Hypothalamus (tissue), 51 donors: Measurements from ENCODE around the gene CLCF1.
A peak's percentile ranks its signal among the peaks of the same experiment; 100 is the strongest.

Experiments
- DNase-seq, 51 donors: peaks; one replicate each; lab custom pipeline; 2025; lab: John Stamatoyannopoulos, UW

The CLCF1 gene

GRCh38 chr11:67365736-67366444, 7.5 kb downstream of the CLCF1 start:
- peak in 1 of 51 donors; percentile 23 for DNase-seq

GRCh38 chr11:67364783-67365722, 8.3 kb downstream of the CLCF1 start:
- no peak for DNase-seq

- no peak for DNase-seq
These were observed 9.2 kb downstream of the CLCF1 start for GRCh38 chr11:67364169-67364568.

GRCh38 chr11:67357831-67358670, 15.3 kb downstream of the CLCF1 start:
- no peak for DNase-seq

- DNase-seq, result peak in 26 of 51 donors; percentile 14 to 71 (median 44)
These were observed 16.4 kb downstream of the CLCF1 start for GRCh38 chr11:67356864-67357561.

GRCh38 chr11:67356387-67356863, 17.0 kb downstream of the CLCF1 start:
- no peak for DNase-seq

GRCh38 chr11:67355794-67356386, 17.5 kb downstream of the CLCF1 start:
- DNase-seq, result no peak

- peak in 5 of 51 donors; percentile 14 to 38 (median 21) for DNase-seq
These were observed 18.2 kb downstream of the CLCF1 start for GRCh38 chr11:67355023-67355793.

GRCh38 chr11:67354075-67355022, 19.0 kb downstream of the CLCF1 start:
- peak in 2 of 51 donors; percentile 14 to 21 for DNase-seq

GRCh38 chr11:67353317-67354074, 19.9 kb downstream of the CLCF1 start, which contains the start of gene POLD4:
Gene POLD4 (minus strand): TSS chr11:67353546. CDS start chr11:67353399, 147 bp downstream.
- DNase-seq, result peak; percentile 70 to 98 (median 95)

GRCh38 chr11:67352546-67353316, 20.7 kb downstream of the CLCF1 start:
- peak in 1 of 51 donors; percentile 58 for DNase-seq

GRCh38 chr11:67351275-67352005, 22.0 kb downstream of the CLCF1 start:
- DNase-seq, result peak in 24 of 51 donors; percentile 9 to 67 (median 34)

GRCh38 chr11:67349928-67350465, 23.4 kb downstream of the CLCF1 start:
- DNase-seq, result no peak

- no peak for DNase-seq
These were observed 23.9 kb downstream of the CLCF1 start for GRCh38 chr11:67349457-67349856.

GRCh38 chr11:67349036-67349435, 24.4 kb downstream of the CLCF1 start:
- no peak for DNase-seq
